ENCODE results near the gene COL26A1.
"Not testable (repeated sequence)": the region's sequence is repeated elsewhere in the genome, so short reads cannot be mapped to it uniquely, and the experiment has no call there.

COL26A1 gene

GRCh38 chr7:101595766-101596537, 233.3 kb downstream of the COL26A1 start:
- DNase-seq (ENCODE audit: low read depth in 2 of 2): no peak

GRCh38 chr7:101596898-101597297, 234.2 kb downstream of the COL26A1 start:
- no peak for DNase-seq (ENCODE audit: low read depth in 2 of 2)

- no peak for DNase-seq (ENCODE audit: low read depth in 2 of 2)
Observed at GRCh38 chr7:101597941-101598340, 235.3 kb downstream of the COL26A1 start.

GRCh38 chr7:101598422-101598985, 235.8 kb downstream of the COL26A1 start:
- DNase-seq (ENCODE audit: low read depth in 2 of 2): no peak

- DNase-seq (ENCODE audit: low read depth in 2 of 2): no peak
Observed at GRCh38 chr7:101598986-101599771, 236.5 kb downstream of the COL26A1 start.

GRCh38 chr7:101599787-101600186, 237.1 kb downstream of the COL26A1 start:
- no peak for DNase-seq (ENCODE audit: low read depth in 2 of 2)

- DNase-seq (ENCODE audit: low read depth in 2 of 2): no peak
Observed at GRCh38 chr7:101602082-101602481, 239.4 kb downstream of the COL26A1 start.

GRCh38 chr7:101602484-101603241, 240.0 kb downstream of the COL26A1 start:
- peak; percentile 11 to 24 for DNase-seq (ENCODE audit: low read depth in 2 of 2)

GRCh38 chr7:101604331-101604933, 241.8 kb downstream of the COL26A1 start:
- DNase-seq (ENCODE audit: low read depth in 2 of 2): no peak

GRCh38 chr7:101604934-101605332, 242.3 kb downstream of the COL26A1 start:
- not testable (repeated sequence) for DNase-seq (ENCODE audit: low read depth in 2 of 2)

GRCh38 chr7:101605611-101606497, 243.2 kb downstream of the COL26A1 start:
- DNase-seq (ENCODE audit: low read depth in 2 of 2): no peak

GRCh38 chr7:101606498-101606923, 243.8 kb downstream of the COL26A1 start:
- DNase-seq (ENCODE audit: low read depth in 2 of 2): no peak

Measured in stimulated activated CD8-positive, alpha-beta memory T cell treated with anti-CD3 and anti-CD28 coated beads, Interleukin-15, amount 100 ng/mL, for 4 hours (primary cell).